Measurements from ENCODE around the gene ZNF835.

Gene ZNF835

GRCh38 chr19:56687031-56687430, 15.5 kb upstream of the ZNF835 start:
- no peaks in the 10 kb centered on the region for H3K36me3 ChIP-seq (ENCODE audit: control insufficient read depth, low read length)
- H3F3A ChIP-seq (ENCODE audit: control insufficient read depth, insufficient read depth) = no peaks in the 10 kb centered on the region
- H3K79me2 ChIP-seq (ENCODE audit: control insufficient read depth, low read length) = no peaks in the 10 kb centered on the region
- no peaks in the 10 kb centered on the region for H3K27me3 ChIP-seq (ENCODE audit: control insufficient read depth, low read length)
- H3K9me2 ChIP-seq (replicated peaks; ENCODE audit: control insufficient read depth, low read length) = no peaks in the 10 kb centered on the region
- no peaks in the 10 kb centered on the region for H3K4me1 ChIP-seq (ENCODE audit: control insufficient read depth, low read length)
- TF ChIP-seq EZH2phosphoT487 (IDR thresholded peaks at IDR 0.05; ENCODE audit: borderline replicate concordance, low read length) (no peak), CTCF (IDR thresholded peaks at IDR 0.05; ENCODE audit: low read depth, low read length, poor library complexity, severe bottlenecking) (no peak)
- H4K20me1 ChIP-seq (ENCODE audit: control insufficient read depth, insufficient read depth, low read depth, low read length) = no peaks in the 10 kb centered on the region
- no peak overlapping the region for H3K4me2 ChIP-seq (ENCODE audit: low read length)
- no peak overlapping the region for H3K27ac ChIP-seq (ENCODE audit: low read depth, low read length)
- peaks cover 8% of the 10 kb centered on the region; the same call in 1 of the 2 replicates for H3K9me3 ChIP-seq (ENCODE audit: control insufficient read depth, insufficient read depth, low read length)
- H3K4me3 ChIP-seq (ENCODE audit: low read length) = no peak overlapping the region

GRCh38 chr19:56683116-56683515, 11.6 kb upstream of the ZNF835 start:
- no peak overlapping the region for H3K4me2 ChIP-seq (ENCODE audit: low read length)
- no peaks in the 10 kb centered on the region for H3K79me2 ChIP-seq (ENCODE audit: control insufficient read depth, low read length)
- H3F3A ChIP-seq (ENCODE audit: control insufficient read depth, insufficient read depth) = no peaks in the 10 kb centered on the region
- no peak for TF ChIP-seq EZH2phosphoT487 (IDR thresholded peaks at IDR 0.05; ENCODE audit: borderline replicate concordance, low read length)
- no peak for TF ChIP-seq CTCF (IDR thresholded peaks at IDR 0.05; ENCODE audit: low read depth, low read length, poor library complexity, severe bottlenecking)
- H3K36me3 ChIP-seq (ENCODE audit: control insufficient read depth, low read length) = no peaks in the 10 kb centered on the region
- no peaks in the 10 kb centered on the region for H3K9me2 ChIP-seq (replicated peaks; ENCODE audit: control insufficient read depth, low read length)
- no peaks in the 10 kb centered on the region for H4K20me1 ChIP-seq (ENCODE audit: control insufficient read depth, insufficient read depth, low read depth, low read length)
- H3K4me3 ChIP-seq (ENCODE audit: low read length) = no peak overlapping the region
- no peaks in the 10 kb centered on the region for H3K4me1 ChIP-seq (ENCODE audit: control insufficient read depth, low read length)
- peaks cover 7% of the 10 kb centered on the region; the same call in 1 of the 2 replicates for H3K9me3 ChIP-seq (ENCODE audit: control insufficient read depth, insufficient read depth, low read length)
- no peak overlapping the region for H3K27ac ChIP-seq (ENCODE audit: low read depth, low read length)
- H3K27me3 ChIP-seq (ENCODE audit: control insufficient read depth, low read length) = no peaks in the 10 kb centered on the region

GRCh38 chr19:56681702-56682101, 10.1 kb upstream of the ZNF835 start:
- Histone ChIP-seq H3K4me2 (ENCODE audit: low read length) (no peak overlapping the region), H3K4me1 (ENCODE audit: control insufficient read depth, low read length) (no peaks in the 10 kb centered on the region), H3K9me3 (ENCODE audit: control insufficient read depth, insufficient read depth, low read length) (peaks cover 9% of the 10 kb centered on the region; the same call in 1 of the 2 replicates), H3K4me3 (ENCODE audit: low read length) (no peak overlapping the region), H3K27me3 (ENCODE audit: control insufficient read depth, low read length) (no peaks in the 10 kb centered on the region), H3K79me2 (ENCODE audit: control insufficient read depth, low read length) (no peaks in the 10 kb centered on the region), H3F3A (ENCODE audit: control insufficient read depth, insufficient read depth) (no peaks in the 10 kb centered on the region), H3K36me3 (ENCODE audit: control insufficient read depth, low read length) (no peaks in the 10 kb centered on the region), H3K27ac (ENCODE audit: low read depth, low read length) (no peak overlapping the region), H4K20me1 (ENCODE audit: control insufficient read depth, insufficient read depth, low read depth, low read length) (no peaks in the 10 kb centered on the region), H3K9me2 (replicated peaks; ENCODE audit: control insufficient read depth, low read length) (no peaks in the 10 kb centered on the region)
- TF ChIP-seq CTCF (IDR thresholded peaks at IDR 0.05; ENCODE audit: low read depth, low read length, poor library complexity, severe bottlenecking) (no peak), EZH2phosphoT487 (IDR thresholded peaks at IDR 0.05; ENCODE audit: borderline replicate concordance, low read length) (no peak)
